Thoracic aorta (tissue), 2 donors: ENCODE measurements around the gene PDPN. TPM values are rescaled to one million over a fixed set of nuclear protein-coding genes. Genes with fewer than 3 reads are reported as not detected.

Experiments used
- ATAC-seq: fragments of 150-250 bp; one replicate; pipeline ENCODE4 v1.8.0; 2017; ENCODE audit warnings: low read depth; ENCODE audit not compliant: insufficient number of reproducible peaks, low FRiP score
- DNase-seq: peaks from one replicate; pipeline ENCODE4 v3.0.0-alpha.2; 2020; ENCODE audit warnings: low spot score
- H3K27ac ChIP-seq, 2 donors: fragments of 200-600 bp; sonication (generic); 1 replicate in 1 of 2; 2 replicates in 1 of 2; pipeline ENCODE4 v1.5.1; 2016; ENCODE audit warnings: mild to moderate bottlenecking in 2 of 2, moderate library complexity in 2 of 2
- H3K27me3 ChIP-seq: fragments of 200-600 bp; sonication (generic); replicated peaks from 2 replicates; pipeline ENCODE4 v1.6.0; 2016; ENCODE audit warnings: mild to moderate bottlenecking; ENCODE audit not compliant: insufficient read depth
- H3K36me3 ChIP-seq: fragments of 200-600 bp; sonication (generic); one replicate; pipeline ENCODE4 v1.5.1; 2016
- H3K4me1 ChIP-seq, 2 donors: fragments of 200-600 bp; sonication (generic); 1 replicate in 1 of 2; 2 replicates in 1 of 2; pipeline versions ENCODE4 v1.5.1 to v1.6.0; 2016; ENCODE audit warnings: low read depth in 2 of 2, mild to moderate bottlenecking in 1 of 2; ENCODE audit not compliant: control insufficient read depth in 1 of 2
- H3K4me3 ChIP-seq: fragments of 200-600 bp; sonication (generic); 2 replicates; pipeline ENCODE4 v1.5.1; 2016; ENCODE audit warnings: mild to moderate bottlenecking
- H3K9me3 ChIP-seq: fragments of 200-600 bp; sonication (generic); 2 replicates; pipeline ENCODE4 v1.5.1; 2016
- CTCF ChIP-seq: fragments of 200-600 bp; sonication (generic); IDR thresholded peaks from one replicate; pipeline ENCODE4 v1.5.1; 2019; ENCODE audit warnings: antibody characterized with exemption
- total RNA-seq, 2 donors: library from RNA; depleted of rRNA; stranded (reverse); fragments of >200 nt; gene quantifications; one replicate each; pipeline versions ENCODE4 v1.1.0 to v1.2.3, GENCODE V29; 2016

Gene PDPN
- total RNA-seq, 2 donors from 2014 or later, result 13.8 to 20.7 TPM

DNA sequence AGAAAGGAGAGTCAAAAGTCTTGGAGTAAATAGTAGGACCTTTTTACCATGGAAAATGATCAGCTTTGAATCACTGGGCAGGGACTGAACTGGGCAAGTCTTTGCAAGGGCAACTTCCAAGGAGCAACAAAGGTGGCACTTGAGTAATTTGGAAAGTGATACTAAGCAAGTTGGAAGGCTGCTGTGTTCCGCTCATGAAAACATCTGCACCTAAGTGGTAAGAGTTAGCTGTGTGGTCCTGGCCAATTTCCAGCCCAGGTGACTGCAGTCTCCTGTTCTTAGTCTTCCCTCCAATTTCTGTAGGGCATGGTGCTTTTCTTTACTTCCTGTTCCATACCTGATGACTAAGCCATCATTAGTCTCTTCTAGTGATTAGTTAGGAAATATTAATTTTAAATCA, 80.8 kb downstream of the PDPN start:
- Histone ChIP-seq H3K4me3 (no peak overlapping the region), H3K27ac (no peak overlapping the region), H3K9me3 (no peaks in the 10 kb centered on the region), H3K27me3 (no peaks in the 10 kb centered on the region), H3K36me3 (no peaks in the 10 kb centered on the region), H3K4me1 (no peaks in the 10 kb centered on the region)
- no peak for TF ChIP-seq CTCF
- DNase-seq (no peak), ATAC-seq (no peak)

- no peak overlapping the region for H3K27ac ChIP-seq
- TF ChIP-seq CTCF, result no peak
Observed at GRCh38 chr1:13666317-13666716, 82.7 kb downstream of the PDPN start.

More at GRCh38 chr1:13666317-13666716, 82.7 kb downstream of the PDPN start:
- DNase-seq (no peak), ATAC-seq (no peak)
- Histone ChIP-seq H3K4me3 (no peak overlapping the region), H3K4me1 (no peaks in the 10 kb centered on the region), H3K9me3 (no peaks in the 10 kb centered on the region), H3K27me3 (no peaks in the 10 kb centered on the region), H3K36me3 (no peaks in the 10 kb centered on the region)

Other genes with a start within 250 kb of the PDPN start
- gene PRAMEF14, start 236.7 kb upstream of the PDPN start, total RNA-seq, result not detected
- gene PRAMEF19, start 211.9 kb upstream of the PDPN start, total RNA-seq, result not detected
- gene PRAMEF17, start 194.2 kb upstream of the PDPN start, total RNA-seq, result not detected
- not detected for gene PRAMEF20, start 173.4 kb upstream of the PDPN start, total RNA-seq
- not detected for gene LRRC38, start 69.8 kb upstream of the PDPN start, total RNA-seq
- gene PRDM2, start 116.4 kb downstream of the PDPN start, total RNA-seq, result 10 to 100 TPM; 43.0 to 45.4 TPM